PC-3 (cell line): ENCODE results near the gene P2RY6. TPM values are rescaled to one million over a fixed set of nuclear protein-coding genes. Genes with fewer than 3 reads are reported as not detected.

Experiments
- ATAC-seq: fragments of 200-7000 bp; cut with Tn5 transposase; 2 replicates; pipeline ENCODE4 v1.9.1; 2020; ENCODE audit warnings: mild to moderate bottlenecking, moderate library complexity
- BruUV-seq: library from RNA; stranded (reverse); fragments of 400-500 nt; replicated peaks from 2 replicates; lab custom pipeline; 2021; lab: Mats Ljungman, UMichigan
- CTCF ChIA-PET: fragments of 300-600 bp; sonication (Branson Sonifier 250); formaldehyde crosslinking; loops from one replicate; lab custom pipeline; 2022; ENCODE audit warnings: antibody characterized with exemption; lab: Charles Lee
- POLR2A ChIA-PET: fragments of 300-600 bp; sonication (Branson Sonifier 250); formaldehyde crosslinking; loops from one replicate; lab custom pipeline; 2022; ENCODE audit warnings: antibody characterized with exemption; ENCODE audit not compliant: unreplicated experiment; lab: Charles Lee
- DNase-seq: peaks from one replicate; pipeline ENCODE4 v3.0.0-alpha.2; 2015
- H2AFZ ChIP-seq: fragments of 300-600 bp; sonication (generic); 2 replicates; pipeline ENCODE4 v1.6.0; 2016; ENCODE audit warnings: antibody characterized with exemption, low read length
- H3F3A ChIP-seq: fragments of 300-600 bp; sonication (generic); one replicate; pipeline ENCODE4 v1.6.0; 2017; ENCODE audit warnings: antibody characterized with exemption, low read length, control low read depth, mild to moderate bottlenecking; ENCODE audit not compliant: unreplicated experiment
- H3K27ac ChIP-seq: fragments of 300-600 bp; sonication (generic); 2 replicates; pipeline ENCODE4 v1.5.1; 2016; ENCODE audit warnings: mild to moderate bottlenecking, low read length
- H3K27me3 ChIP-seq: fragments of 300-600 bp; sonication (generic); 2 replicates; pipeline ENCODE4 v1.6.1; 2016; ENCODE audit warnings: low read length, mixed read lengths
- H3K36me3 ChIP-seq: fragments of 300-600 bp; sonication (generic); 2 replicates; pipeline ENCODE4 v1.6.1; 2016; ENCODE audit warnings: low read depth, mixed run types, low read length, mixed read lengths
- H3K4me1 ChIP-seq: fragments of 300-600 bp; sonication (generic); 2 replicates; pipeline ENCODE4 v1.5.1; 2016; ENCODE audit warnings: low read length; ENCODE audit not compliant: insufficient read depth
- H3K4me2 ChIP-seq: fragments of 300-600 bp; sonication (generic); 2 replicates; pipeline ENCODE4 v1.6.0; 2016; ENCODE audit warnings: low read length
- H3K4me3 ChIP-seq: fragments of 300-600 bp; sonication (generic); 2 replicates; pipeline ENCODE4 v1.5.1; 2016; ENCODE audit warnings: mild to moderate bottlenecking, low read length, mixed read lengths
- H3K79me2 ChIP-seq: fragments of 300-600 bp; sonication (generic); 2 replicates; pipeline ENCODE4 v1.6.1; 2017; ENCODE audit warnings: low read length, mixed read lengths
- H3K9ac ChIP-seq: fragments of 300-600 bp; sonication (generic); 2 replicates; pipeline ENCODE4 v1.6.0; 2016; ENCODE audit warnings: mild to moderate bottlenecking, low read length
- H3K9me2 ChIP-seq: fragments of 300-600 bp; sonication (generic); replicated peaks from 2 replicates; pipeline ENCODE4 v1.6.1; 2016; ENCODE audit warnings: mixed run types, low read length, mixed read lengths
- H3K9me3 ChIP-seq: fragments of 300-600 bp; sonication (generic); 2 replicates; pipeline ENCODE4 v1.6.1; 2016; ENCODE audit warnings: low read length, mixed read lengths
- H4K20me1 ChIP-seq: fragments of 300-600 bp; sonication (generic); 2 replicates; pipeline ENCODE4 v1.6.1; 2016; ENCODE audit warnings: low read length, mixed read lengths
- CTCF ChIP-seq: fragments of 300-600 bp; sonication (generic); conservative IDR thresholded peaks from 2 replicates; pipeline ENCODE4 v1.5.1; 2017; ENCODE audit warnings: antibody characterized with exemption, low read depth, mild to moderate bottlenecking, low read length
- EZH2 ChIP-seq: fragments of 300-600 bp; sonication (generic); IDR thresholded peaks from one replicate; pipeline ENCODE4 v1.6.1; 2017; ENCODE audit warnings: antibody characterized with exemption, mild to moderate bottlenecking, low read length; ENCODE audit not compliant: unreplicated experiment
- EZH2phosphoT487 ChIP-seq: fragments of 300-600 bp; sonication (generic); IDR thresholded peaks from 2 replicates; pipeline ENCODE4 v1.6.1; 2018; ENCODE audit warnings: mild to moderate bottlenecking, antibody characterized with exemption, low read length, borderline replicate concordance
- intact Hi-C: fragments of 100-400 bp; cut with micrococcal nuclease; formaldehyde crosslinking; loops from 2 replicates; pipeline ENCODE4 v1.9.0; 2023
- total RNA-seq: library from RNA; depleted of rRNA; stranded (reverse); fragments of >200 nt; gene quantifications from 2 replicates; pipeline ENCODE4 v1.2.3, GENCODE V29; 2014

The P2RY6 gene
- total RNA-seq, 1 experiment from 2014 or later, result 2.0 TPM

GRCh38 chr11:73225001-73225686 lies 47.0 kb upstream of the P2RY6 start:
- no peaks in the 10 kb centered on the region for H3K27me3 ChIP-seq
- H3K4me1 ChIP-seq, result peaks cover 31% of the 10 kb centered on the region
- H3K4me2 ChIP-seq, result no peak overlapping the region
- H3K36me3 ChIP-seq, result peaks cover 23% of the 10 kb centered on the region; the same call in 1 of the 2 replicates
- no peak for TF ChIP-seq EZH2phosphoT487
- TF ChIP-seq CTCF, result no peak
- TF ChIP-seq EZH2, result no peak
- no peaks in the 10 kb centered on the region for H3K9me3 ChIP-seq
- no peak overlapping the region for H3K4me3 ChIP-seq
- intact Hi-C loops, result no loop called here
- no peak for ATAC-seq
- ChIA-PET POLR2A (interaction anchor here (0.6 kb wide), 2 partner anchors 23 to 66 kb away, joined by 3 to 6 read pairs; no protein-coding TSS in a partner anchor), CTCF (no interaction called here)
- H3K9ac ChIP-seq, result no peak overlapping the region
- no peaks in the 10 kb centered on the region for H4K20me1 ChIP-seq
- H3K9me2 ChIP-seq, result no peaks in the 10 kb centered on the region
- H3F3A ChIP-seq, result no peaks in the 10 kb centered on the region
- no peak overlapping the region for H3K27ac ChIP-seq
- peaks cover 86% of the 10 kb centered on the region for H3K79me2 ChIP-seq
- DNase-seq, result no peak
- BruUV-seq, result no TSS peak
- H2AFZ ChIP-seq, result no peak overlapping the region

- Histone ChIP-seq H3F3A (no peaks in the 10 kb centered on the region), H3K27me3 (no peaks in the 10 kb centered on the region), H3K36me3 (peaks cover 27% of the 10 kb centered on the region), H4K20me1 (no peaks in the 10 kb centered on the region), H3K9me3 (no peaks in the 10 kb centered on the region), H3K9ac (no peak overlapping the region), H3K4me1 (peaks cover 24% of the 10 kb centered on the region), H3K4me2 (no peak overlapping the region), H3K79me2 (peaks cover 83% of the 10 kb centered on the region), H3K27ac (no peak overlapping the region), H3K9me2 (no peaks in the 10 kb centered on the region), H3K4me3 (no peak overlapping the region), H2AFZ (no peak overlapping the region)
- POLR2A ChIA-PET, result no interaction called here
- DNase-seq (no peak), ATAC-seq (no peak)
- TF ChIP-seq EZH2phosphoT487, result no peak
- TF ChIP-seq CTCF, result no peak
- TF ChIP-seq EZH2, result no peak
- intact Hi-C loops, result no loop called here
- CTCF ChIA-PET, result no interaction called here
- BruUV-seq, result no TSS peak
These were observed 46.3 kb upstream of the P2RY6 start for GRCh38 chr11:73225851-73226250.
